ENCODE results near the gene TREML4. TPM values are rescaled to one million over a fixed set of nuclear protein-coding genes. Genes with fewer than 3 reads are reported as not detected.

Gene TREML4
- total RNA-seq, 4 donors from 2014 or later = not detected

DNA sequence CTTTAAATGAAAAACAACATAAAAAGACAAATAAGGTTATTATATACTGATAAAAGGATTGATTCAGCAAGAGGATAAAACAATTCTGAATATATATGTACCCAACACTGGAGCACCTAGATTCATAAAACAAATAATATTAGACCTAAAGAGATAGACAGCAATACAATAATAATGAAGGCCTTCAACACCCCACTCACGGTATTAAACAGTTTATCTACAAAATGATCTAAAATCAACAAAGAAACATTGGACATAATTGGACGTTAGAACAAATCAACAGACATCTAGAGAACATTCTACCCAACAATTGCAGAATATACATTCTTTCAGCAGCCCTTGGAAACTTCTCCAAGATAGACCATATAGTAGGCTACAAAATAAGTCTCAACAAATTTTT, 34.3 kb downstream of the TREML4 start:
- no peak for DNase-seq (ENCODE audit: low spot score)
- no peak for ATAC-seq (ENCODE audit: low FRiP score)
- TF ChIP-seq, protein P1, sequence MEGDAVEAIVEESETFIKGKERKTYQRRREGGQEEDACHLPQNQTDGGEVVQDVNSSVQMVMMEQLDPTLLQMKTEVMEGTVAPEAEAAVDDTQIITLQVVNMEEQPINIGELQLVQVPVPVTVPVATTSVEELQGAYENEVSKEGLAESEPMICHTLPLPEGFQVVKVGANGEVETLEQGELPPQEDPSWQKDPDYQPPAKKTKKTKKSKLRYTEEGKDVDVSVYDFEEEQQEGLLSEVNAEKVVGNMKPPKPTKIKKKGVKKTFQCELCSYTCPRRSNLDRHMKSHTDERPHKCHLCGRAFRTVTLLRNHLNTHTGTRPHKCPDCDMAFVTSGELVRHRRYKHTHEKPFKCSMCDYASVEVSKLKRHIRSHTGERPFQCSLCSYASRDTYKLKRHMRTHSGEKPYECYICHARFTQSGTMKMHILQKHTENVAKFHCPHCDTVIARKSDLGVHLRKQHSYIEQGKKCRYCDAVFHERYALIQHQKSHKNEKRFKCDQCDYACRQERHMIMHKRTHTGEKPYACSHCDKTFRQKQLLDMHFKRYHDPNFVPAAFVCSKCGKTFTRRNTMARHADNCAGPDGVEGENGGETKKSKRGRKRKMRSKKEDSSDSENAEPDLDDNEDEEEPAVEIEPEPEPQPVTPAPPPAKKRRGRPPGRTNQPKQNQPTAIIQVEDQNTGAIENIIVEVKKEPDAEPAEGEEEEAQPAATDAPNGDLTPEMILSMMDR (IDR thresholded peaks at IDR 0.05) = no peak

DNA sequence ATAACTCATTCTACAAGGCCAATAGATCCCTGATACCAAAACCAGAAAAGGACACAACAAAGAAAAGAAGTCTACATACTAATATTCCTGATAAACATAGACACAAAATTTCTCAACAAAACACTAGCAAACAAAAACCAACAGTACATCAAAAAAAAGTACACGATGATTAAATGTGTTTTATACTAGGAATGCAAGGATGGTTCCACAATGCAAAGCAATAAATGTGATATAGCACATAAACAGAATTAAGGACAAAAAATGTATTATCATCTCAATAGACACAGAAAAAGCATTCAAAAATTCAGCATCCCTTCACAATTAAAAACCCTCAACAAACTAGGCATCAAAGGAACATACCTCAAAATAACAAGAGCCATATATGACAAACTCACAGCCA, 35.1 kb downstream of the TREML4 start:
- DNase-seq (ENCODE audit: low spot score) (no peak), ATAC-seq (ENCODE audit: low FRiP score) (no peak)
- TF ChIP-seq, protein P1 (IDR thresholded peaks at IDR 0.05) = no peak

DNA sequence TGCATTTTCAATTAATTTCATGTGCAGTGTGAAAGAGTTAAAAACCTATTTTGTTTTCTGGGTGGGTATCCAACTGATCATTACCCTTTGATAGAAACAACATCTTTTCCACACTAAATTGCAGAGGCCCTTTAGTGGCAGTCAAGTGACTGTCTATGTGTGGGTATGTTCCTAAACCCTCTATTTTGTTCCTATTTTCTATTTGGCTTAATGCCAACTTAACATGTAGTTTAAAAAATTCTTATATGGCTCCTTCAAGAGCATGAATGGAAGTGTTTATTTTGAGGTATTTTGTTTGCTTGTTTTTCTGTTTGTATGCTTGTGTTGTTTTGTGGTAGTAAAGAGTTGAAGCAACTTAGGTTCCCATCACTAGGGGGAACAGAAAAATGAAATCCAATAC, 38.4 kb downstream of the TREML4 start:
- ATAC-seq (ENCODE audit: low FRiP score) (no peak), DNase-seq (ENCODE audit: low spot score) (no peak)
- TF ChIP-seq, protein P1 (IDR thresholded peaks at IDR 0.05) = no peak

DNA sequence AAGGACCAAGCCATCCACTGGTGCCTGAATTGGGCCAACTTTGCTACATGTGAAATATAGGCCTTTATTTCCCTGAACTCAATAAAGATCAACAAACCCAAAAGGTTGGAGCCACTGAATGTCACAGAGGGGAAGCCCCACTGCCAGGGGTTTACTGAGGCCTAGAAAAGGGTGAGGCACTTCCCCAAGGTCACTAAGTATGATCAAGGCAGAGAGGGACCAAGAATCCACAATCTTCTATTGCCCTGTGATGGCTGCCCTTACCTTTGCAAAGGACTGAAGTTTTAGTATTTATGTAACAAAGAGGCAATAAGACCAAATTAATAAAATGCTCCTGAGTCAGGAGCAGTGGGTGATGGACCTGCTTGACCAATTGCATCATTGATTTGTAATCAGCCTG, 40.3 kb downstream of the TREML4 start:
- DNase-seq (ENCODE audit: low spot score) (no peak), ATAC-seq (ENCODE audit: low FRiP score) (no peak)
- TF ChIP-seq, protein P1 (IDR thresholded peaks at IDR 0.05) = no peak

DNA sequence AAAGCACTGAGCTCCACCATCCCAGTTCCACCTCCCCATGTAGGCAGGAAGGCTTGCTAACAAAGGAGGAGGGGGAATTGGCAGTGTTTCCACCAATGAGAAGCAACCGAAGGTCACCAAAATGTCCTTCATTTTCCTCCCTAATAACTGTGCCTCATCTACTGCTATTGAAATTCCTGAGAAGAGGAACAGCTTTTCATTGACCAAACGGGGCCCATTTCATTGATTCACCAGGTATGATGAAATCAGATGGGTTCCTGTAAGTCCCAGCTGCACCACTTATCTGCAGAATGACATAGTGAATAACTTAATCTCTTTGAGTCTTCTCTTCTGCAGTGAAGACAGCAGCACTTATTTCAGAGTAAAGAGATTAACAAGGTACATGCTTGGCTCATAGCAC, 41.0 kb downstream of the TREML4 start:
- TF ChIP-seq, protein P1 (IDR thresholded peaks at IDR 0.05) = no peak
- DNase-seq (ENCODE audit: low spot score) (no peak), ATAC-seq (ENCODE audit: low FRiP score) (no peak)

DNA sequence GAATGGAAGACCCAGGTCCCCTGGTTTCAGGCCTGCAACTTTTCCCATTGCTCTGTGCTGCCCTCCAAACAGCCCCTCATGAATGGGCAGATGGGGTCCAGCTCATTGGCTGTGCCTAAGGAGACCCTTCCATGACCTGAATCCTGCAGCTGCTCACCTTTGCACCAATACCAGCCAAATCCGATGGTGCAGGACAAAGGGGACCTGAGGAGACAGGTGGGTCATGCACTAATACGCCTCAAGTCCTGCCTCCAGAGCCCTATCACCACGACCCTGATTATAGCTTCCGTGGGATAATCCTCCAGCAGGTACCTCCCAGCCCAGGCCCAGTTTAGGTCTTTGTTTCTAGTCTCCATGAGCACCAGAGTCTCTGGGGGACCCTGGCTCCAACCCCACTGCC, 41.6 kb downstream of the TREML4 start:
- no peak for ATAC-seq (ENCODE audit: low FRiP score)
- TF ChIP-seq, protein P1 (IDR thresholded peaks at IDR 0.05) = no peak
- DNase-seq (ENCODE audit: low spot score) = no peak

DNA sequence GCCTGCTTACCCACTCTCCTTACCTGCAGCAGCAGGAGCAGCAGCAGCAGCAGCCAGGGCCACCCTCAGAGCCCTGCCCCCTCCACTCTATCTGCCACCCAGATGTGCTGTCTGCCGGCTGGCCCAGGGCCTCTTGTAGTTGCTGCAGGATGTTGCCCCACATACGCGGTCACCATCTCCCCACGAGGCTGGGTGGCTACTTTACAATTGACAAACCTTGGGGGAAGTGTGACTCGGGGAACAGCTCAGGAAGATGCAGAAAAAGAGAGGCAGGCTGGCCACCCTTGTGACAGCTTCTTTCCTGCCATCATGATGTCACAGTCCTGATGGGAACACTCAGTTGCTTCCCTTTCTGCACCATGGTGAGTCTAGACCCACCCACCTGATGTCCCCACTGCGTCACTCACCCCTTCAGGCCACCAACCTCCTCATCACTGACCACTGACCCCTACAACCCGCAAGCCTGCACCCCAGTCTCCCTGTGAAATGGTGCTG, 43.8 kb downstream of the TREML4 start:
- ATAC-seq (ENCODE audit: low FRiP score) (peak; percentile 50), DNase-seq (ENCODE audit: low spot score) (no peak)
- TF ChIP-seq, protein P1 (IDR thresholded peaks at IDR 0.05) = no peak
